BE2C (cell line): Measurements from ENCODE around the gene CHPF.
A peak's percentile ranks its signal among the peaks of the same experiment; 100 is the strongest.

Source experiments
- DNase-seq: peaks from one replicate; pipeline ENCODE4 v3.0.0-alpha.2; 2020
- H3K27me3 ChIP-seq: fragments of 250-450 bp; sonication (Bioruptor Pico); 2 replicates; pipeline ENCODE4 v1.5.1; 2020; ENCODE audit warnings: mild to moderate bottlenecking
- H3K36me3 ChIP-seq: fragments of 250-450 bp; sonication (Bioruptor Pico); 2 replicates; pipeline ENCODE4 v1.5.1; 2020; ENCODE audit warnings: mild to moderate bottlenecking
- H3K4me1 ChIP-seq: fragments of 250-450 bp; sonication (Bioruptor Pico); 2 replicates; pipeline ENCODE4 v1.5.1; 2020
- H3K4me3 ChIP-seq: 2 replicates; pipeline ENCODE4 v1.5.1; 2011; ENCODE audit warnings: low read depth, low read length
- H3K9me3 ChIP-seq: fragments of 250-450 bp; sonication (Bioruptor Pico); 2 replicates; pipeline ENCODE4 v1.5.1; 2020
- CTCF ChIP-seq: IDR thresholded peaks from 2 replicates; pipeline ENCODE4 v1.5.1; 2012; ENCODE audit warnings: mild to moderate bottlenecking, low read depth, low read length

The CHPF gene

GRCh38 chr2:219569041-219569440, 25.4 kb upstream of the CHPF start:
- Histone ChIP-seq H3K27me3 (no peaks in the 10 kb centered on the region), H3K4me1 (peaks cover 15% of the 10 kb centered on the region), H3K4me3 (peak overlapping the region; percentile 68; the same call in 1 of the 2 replicates), H3K36me3 (peaks cover 30% of the 10 kb centered on the region), H3K9me3 (no peaks in the 10 kb centered on the region)
- DNase-seq = peak; percentile 59
- TF ChIP-seq CTCF = no peak

- H3K36me3 ChIP-seq = peaks cover 37% of the 10 kb centered on the region
- H3K4me3 ChIP-seq = no peak overlapping the region
- H3K27me3 ChIP-seq = no peaks in the 10 kb centered on the region
- peaks cover 15% of the 10 kb centered on the region for H3K4me1 ChIP-seq
- TF ChIP-seq CTCF = no peak
- no peaks in the 10 kb centered on the region for H3K9me3 ChIP-seq
- DNase-seq = no peak
These were observed 24.3 kb upstream of the CHPF start for GRCh38 chr2:219567791-219568361.

- no peak for TF ChIP-seq CTCF
- peaks cover 43% of the 10 kb centered on the region for H3K36me3 ChIP-seq
- no peak for DNase-seq
These were observed 23.5 kb upstream of the CHPF start for GRCh38 chr2:219567131-219567530.

GRCh38 chr2:219566640-219567039, 23.0 kb upstream of the CHPF start:
- Histone ChIP-seq H3K4me1 (peaks cover 7% of the 10 kb centered on the region), H3K36me3 (peaks cover 46% of the 10 kb centered on the region), H3K27me3 (no peaks in the 10 kb centered on the region), H3K4me3 (no peak overlapping the region), H3K9me3 (no peaks in the 10 kb centered on the region)
- TF ChIP-seq CTCF = no peak
- no peak for DNase-seq

More at GRCh38 chr2:219567131-219567530, 23.5 kb upstream of the CHPF start:
- Histone ChIP-seq H3K9me3 (no peaks in the 10 kb centered on the region), H3K4me3 (no peak overlapping the region), H3K4me1 (peaks cover 11% of the 10 kb centered on the region), H3K27me3 (no peaks in the 10 kb centered on the region)

GRCh38 chr2:219565130-219566080, 21.8 kb upstream of the CHPF start:
- TF ChIP-seq CTCF = no peak
- no peak overlapping the region for H3K4me3 ChIP-seq
- no peak for DNase-seq
- H3K4me1 ChIP-seq = peaks cover 16% of the 10 kb centered on the region; the same call in 1 of the 2 replicates
- no peaks in the 10 kb centered on the region for H3K9me3 ChIP-seq
- no peaks in the 10 kb centered on the region for H3K27me3 ChIP-seq
- peaks cover 50% of the 10 kb centered on the region for H3K36me3 ChIP-seq
